CD4-positive, alpha-beta T cell treated with Interleukin-4 for 1 hour (primary cell): ENCODE results near the gene FBXO15.

Experiments used
- DNase-seq, 2 donors: peaks; one replicate each; pipeline ENCODE4 v3.0.0-alpha.2; 2020 to 2022

Gene FBXO15

DNA sequence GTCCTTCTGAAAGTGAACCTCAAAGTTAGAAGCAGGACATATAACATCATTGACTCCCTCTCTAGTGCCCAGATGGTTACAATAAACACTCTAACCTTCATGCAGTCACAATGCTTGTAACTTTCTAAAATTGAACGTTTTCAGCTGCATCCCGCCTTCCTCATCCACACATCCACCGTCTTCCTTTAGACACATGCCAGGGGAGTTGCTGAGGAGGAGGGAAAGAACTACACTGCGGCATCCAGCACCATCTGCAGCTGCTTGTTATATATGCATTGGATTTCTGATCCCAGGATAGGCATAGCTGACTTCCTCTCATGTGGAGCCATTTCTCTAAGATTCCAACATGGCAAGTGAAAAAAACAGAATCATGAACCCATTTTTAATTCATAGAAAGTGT, 96.8 kb downstream of the FBXO15 start:
- DNase-seq = no peak

DNA sequence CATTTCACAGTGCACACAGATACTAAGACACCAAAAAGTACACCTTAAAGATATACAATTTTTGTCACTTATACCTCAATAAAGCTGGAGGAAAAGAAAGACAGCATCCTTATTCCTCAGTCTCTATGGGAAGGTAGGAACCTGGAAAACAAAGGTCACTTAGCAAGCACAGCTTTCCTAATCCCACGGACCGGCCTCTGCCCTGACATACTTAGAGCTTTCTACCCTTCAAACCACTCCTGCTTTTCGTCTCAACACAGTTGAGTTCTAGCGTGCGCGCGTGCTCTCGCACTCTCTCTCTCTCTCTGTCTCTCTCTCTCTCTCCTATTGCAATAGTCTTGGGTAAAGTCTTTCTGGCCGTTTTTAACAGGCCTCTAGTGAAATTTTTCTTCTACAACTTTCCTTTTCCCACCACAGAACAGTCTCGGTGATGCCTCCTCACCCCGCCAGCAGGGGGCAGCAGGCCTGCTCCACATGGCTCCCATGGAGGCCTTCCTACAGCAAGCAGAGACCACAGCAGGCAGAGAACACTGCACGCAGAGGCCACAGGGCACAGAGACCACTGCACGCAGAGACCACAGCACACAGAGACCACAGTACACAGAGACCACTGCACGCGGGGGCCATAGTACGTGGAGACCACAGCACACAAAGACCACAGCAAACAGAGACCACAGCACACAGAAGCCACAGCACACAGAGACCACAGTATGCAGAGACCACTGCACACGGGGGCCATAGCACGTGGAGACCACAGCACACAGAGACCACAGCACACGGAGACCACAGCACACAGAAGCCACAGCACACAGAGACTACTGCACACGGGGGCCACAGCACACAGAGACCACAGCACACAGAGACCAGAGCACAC, 106.9 kb downstream of the FBXO15 start:
- peak; percentile 37 to 43 for DNase-seq

DNA sequence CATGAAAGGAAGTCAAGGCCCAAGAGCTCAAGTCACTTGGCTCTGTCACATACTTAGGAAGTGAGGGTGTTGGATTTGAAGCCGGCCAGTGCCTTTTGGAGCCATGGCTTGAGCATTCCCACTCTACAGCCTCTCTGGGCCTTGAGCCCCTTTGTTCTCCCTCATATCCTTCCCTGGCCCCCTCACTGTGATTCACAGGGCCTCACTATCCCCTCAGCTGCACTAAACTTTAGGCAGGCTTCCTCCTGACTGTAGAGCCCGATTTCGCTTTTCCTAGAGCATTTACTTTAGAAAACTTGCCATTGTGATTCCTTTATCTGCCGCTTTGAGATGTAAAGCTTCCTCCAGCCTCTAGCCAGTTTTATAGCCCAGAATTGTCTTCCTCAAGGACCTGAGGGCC, 107.6 kb downstream of the FBXO15 start:
- no peak for DNase-seq

DNA sequence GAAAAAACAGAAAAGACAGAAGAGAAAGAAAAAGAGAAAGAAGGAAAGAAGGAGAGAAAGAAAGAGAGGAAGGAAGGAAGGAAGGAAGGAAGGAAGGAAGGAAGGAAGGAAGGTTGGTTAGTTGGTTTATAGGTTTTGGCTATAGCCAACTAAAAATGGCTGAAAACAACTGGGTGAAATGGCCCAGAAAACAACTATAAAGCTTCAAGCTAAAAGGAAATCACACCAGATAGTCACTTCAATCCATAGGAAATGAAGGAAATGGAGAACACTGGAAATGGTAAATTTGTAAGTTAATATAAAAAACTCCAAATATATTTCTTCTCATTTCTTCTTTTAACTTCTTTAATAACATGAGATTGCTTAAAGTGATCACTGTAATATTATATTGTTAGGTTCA, 118.5 kb downstream of the FBXO15 start:
- no peak for DNase-seq
